IPS-20b (cell line): ENCODE measurements around the gene SCAANT1.

Source experiments
- H3K27ac ChIP-seq: one replicate; pipeline ENCODE4 v1.5.1; 2013; ENCODE audit warnings: low read length
- H3K27me3 ChIP-seq: 2 replicates; pipeline ENCODE4 v1.6.1; 2013; ENCODE audit warnings: mild to moderate bottlenecking, low read length, inconsistent platforms; ENCODE audit not compliant: insufficient read depth
- H3K36me3 ChIP-seq: 2 replicates; pipeline ENCODE4 v1.6.1; 2013; ENCODE audit warnings: low read depth, mild to moderate bottlenecking, inconsistent platforms, low read length, moderate library complexity; ENCODE audit not compliant: insufficient read depth
- H3K4me1 ChIP-seq: 2 replicates; pipeline ENCODE4 v1.6.1; 2013; ENCODE audit warnings: mild to moderate bottlenecking, control low read depth, inconsistent platforms, low read length, moderate library complexity; ENCODE audit not compliant: insufficient read depth
- H3K4me3 ChIP-seq: 2 replicates; pipeline ENCODE4 v1.5.1; 2013; ENCODE audit warnings: mild to moderate bottlenecking, low read length, inconsistent platforms
- H3K9ac ChIP-seq: 2 replicates; pipeline ENCODE4 v1.6.1; 2013; ENCODE audit warnings: low read depth, mild to moderate bottlenecking, inconsistent platforms, low read length, moderate library complexity
- H3K9me3 ChIP-seq: 2 replicates; pipeline ENCODE4 v1.6.1; 2013; ENCODE audit warnings: mild to moderate bottlenecking, low read depth, low read length, inconsistent platforms; ENCODE audit not compliant: insufficient read depth

SCAANT1 gene

DNA sequence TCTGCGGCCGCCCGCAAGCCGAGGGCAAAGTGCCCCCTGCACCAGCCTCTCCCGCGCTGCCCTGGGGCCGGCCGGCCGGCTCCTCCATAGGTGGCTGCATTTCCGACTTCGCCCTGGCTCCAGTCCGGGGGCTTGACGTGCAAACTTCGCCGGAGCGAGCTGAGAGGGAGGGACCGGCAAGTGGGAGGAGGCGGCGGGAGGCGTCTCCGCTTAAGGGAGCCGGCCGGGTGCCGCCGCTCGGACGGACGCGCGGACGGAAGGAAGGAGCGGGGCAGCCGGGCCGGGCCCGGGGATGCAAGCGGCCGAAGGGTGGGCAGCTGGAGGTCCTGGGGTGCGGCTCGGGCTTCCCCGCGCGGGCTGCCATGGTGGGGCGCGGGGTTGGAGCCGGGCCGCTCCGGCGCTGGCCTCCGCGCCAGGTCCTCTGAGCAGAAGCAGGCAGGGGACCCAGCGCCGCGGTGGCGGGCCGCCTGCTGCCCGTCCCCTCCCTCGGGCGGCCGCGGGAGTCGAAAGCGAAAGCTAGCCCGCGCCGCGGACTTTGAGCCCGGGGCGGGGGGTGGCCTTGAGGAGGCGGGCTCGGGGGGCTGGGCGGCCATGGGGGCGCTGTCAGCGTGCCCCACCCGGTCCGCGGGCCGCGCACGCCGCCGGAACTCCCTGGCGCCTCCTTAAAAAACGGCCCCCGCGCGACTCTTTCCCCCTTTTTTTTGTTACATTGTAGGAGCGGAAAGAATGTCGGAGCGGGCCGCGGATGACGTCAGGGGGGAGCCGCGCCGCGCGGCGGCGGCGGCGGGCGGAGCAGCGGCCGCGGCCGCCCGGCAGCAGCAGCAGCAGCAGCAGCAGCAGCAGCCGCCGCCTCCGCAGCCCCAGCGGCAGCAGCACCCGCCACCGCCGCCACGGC is at the start of gene SCAANT1:
Gene SCAANT1 (minus strand): TSS at position 511 of the 895 bp plus-strand sequence.
- Histone ChIP-seq H3K27ac (no peak within 1 kb of the TSS), H3K9me3 (no peaks in the 10 kb centered on the region), H3K9ac (peak within 1 kb of the TSS; percentile 75; the same call in 1 of the 2 replicates), H3K4me1 (peaks cover 11% of the 10 kb centered on the region; the same call in 1 of the 2 replicates), H3K27me3 (peaks cover 22% of the 10 kb centered on the region; the same call in 1 of the 2 replicates), H3K4me3 (peak within 1 kb of the TSS; percentile 77), H3K36me3 (peaks cover 18% of the 10 kb centered on the region)

- no peak overlapping the region for H3K9ac ChIP-seq
- no peak overlapping the region for H3K4me3 ChIP-seq
- H3K27me3 ChIP-seq, result no peaks in the 10 kb centered on the region
- H3K36me3 ChIP-seq, result no peaks in the 10 kb centered on the region
- H3K9me3 ChIP-seq, result no peaks in the 10 kb centered on the region
- no peak overlapping the region for H3K27ac ChIP-seq
- H3K4me1 ChIP-seq, result peaks cover 38% of the 10 kb centered on the region
Measured at GRCh38 chr3:63961891-63962290, 49.7 kb upstream of the SCAANT1 start.

GRCh38 chr3:63960048-63960711 is 48.0 kb upstream of the SCAANT1 start:
- Histone ChIP-seq H3K4me1 (peaks cover 39% of the 10 kb centered on the region), H3K27ac (no peak overlapping the region), H3K9me3 (no peaks in the 10 kb centered on the region), H3K36me3 (no peaks in the 10 kb centered on the region), H3K27me3 (no peaks in the 10 kb centered on the region), H3K9ac (no peak overlapping the region; the same call in 1 of the 2 replicates), H3K4me3 (no peak overlapping the region)

- peaks cover 33% of the 10 kb centered on the region for H3K4me1 ChIP-seq
- no peaks in the 10 kb centered on the region for H3K36me3 ChIP-seq
- no peak overlapping the region for H3K9ac ChIP-seq
- no peaks in the 10 kb centered on the region for H3K27me3 ChIP-seq
- H3K9me3 ChIP-seq, result no peaks in the 10 kb centered on the region
- H3K27ac ChIP-seq, result no peak overlapping the region
- H3K4me3 ChIP-seq, result no peak overlapping the region
Measured at GRCh38 chr3:63959146-63959545, 47.0 kb upstream of the SCAANT1 start.

GRCh38 chr3:63955830-63956545 is 43.8 kb upstream of the SCAANT1 start:
- no peak overlapping the region for H3K9ac ChIP-seq
- no peaks in the 10 kb centered on the region for H3K9me3 ChIP-seq
- H3K4me1 ChIP-seq, result peaks cover 42% of the 10 kb centered on the region
- no peak overlapping the region for H3K4me3 ChIP-seq
- no peak overlapping the region for H3K27ac ChIP-seq
- H3K27me3 ChIP-seq, result no peaks in the 10 kb centered on the region
- no peaks in the 10 kb centered on the region for H3K36me3 ChIP-seq

DNA sequence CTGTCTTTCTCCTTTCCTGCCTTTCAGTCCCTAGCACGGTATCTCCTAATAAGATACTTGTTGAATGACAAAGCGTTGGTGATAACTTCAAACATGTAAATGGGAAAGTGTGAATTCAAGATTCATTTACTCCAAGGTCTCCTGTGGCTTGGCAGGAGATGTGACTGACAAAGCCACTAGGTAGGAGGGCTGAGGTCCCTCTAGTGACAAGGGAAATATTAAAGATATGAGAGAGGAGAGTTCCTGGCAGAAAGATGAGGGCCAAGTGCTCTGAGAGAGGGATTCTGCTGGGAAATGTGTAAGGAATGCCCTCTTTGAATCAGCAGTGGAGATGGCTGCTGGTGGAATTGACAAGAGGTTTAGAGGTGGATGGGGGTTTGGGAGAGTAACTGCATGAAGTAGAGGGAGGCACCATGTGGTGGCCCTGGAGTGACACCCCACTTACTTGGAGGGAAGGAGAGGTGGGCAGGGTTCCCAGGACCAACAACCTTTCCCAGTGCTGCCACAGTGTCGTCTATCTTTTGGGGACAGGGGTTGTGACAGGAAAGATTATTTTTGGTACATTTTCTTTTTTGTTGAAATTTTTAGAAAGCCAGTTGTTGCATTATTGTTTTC is 43.0 kb upstream of the SCAANT1 start:
- Histone ChIP-seq H3K4me1 (peaks cover 46% of the 10 kb centered on the region), H3K36me3 (no peaks in the 10 kb centered on the region), H3K9ac (no peak overlapping the region), H3K9me3 (no peaks in the 10 kb centered on the region), H3K27me3 (no peaks in the 10 kb centered on the region), H3K27ac (no peak overlapping the region), H3K4me3 (no peak overlapping the region)

DNA sequence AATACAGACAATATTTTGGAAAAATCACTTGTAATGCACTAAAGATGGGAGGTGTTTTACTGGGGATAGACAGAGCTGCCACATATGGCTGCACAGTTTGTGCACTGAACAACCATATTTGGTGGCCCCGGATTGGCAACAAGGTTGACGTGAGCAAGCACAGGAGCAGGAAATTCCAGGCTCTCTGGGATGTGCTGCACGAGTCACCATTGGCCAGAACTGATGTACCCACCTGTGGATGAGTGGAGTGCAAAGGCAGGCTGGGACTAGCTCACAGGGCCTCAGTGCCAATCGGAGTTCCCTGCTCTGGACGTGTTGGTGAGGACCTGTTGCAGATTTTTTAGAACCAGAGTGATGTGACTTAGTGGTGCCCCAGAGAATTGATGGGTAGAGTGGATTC is 42.0 kb upstream of the SCAANT1 start:
- no peaks in the 10 kb centered on the region for H3K9me3 ChIP-seq
- H3K36me3 ChIP-seq, result no peaks in the 10 kb centered on the region
- peaks cover 46% of the 10 kb centered on the region for H3K4me1 ChIP-seq
- no peak overlapping the region for H3K27ac ChIP-seq
- H3K27me3 ChIP-seq, result no peaks in the 10 kb centered on the region
- no peak overlapping the region for H3K9ac ChIP-seq
- no peak overlapping the region for H3K4me3 ChIP-seq

DNA sequence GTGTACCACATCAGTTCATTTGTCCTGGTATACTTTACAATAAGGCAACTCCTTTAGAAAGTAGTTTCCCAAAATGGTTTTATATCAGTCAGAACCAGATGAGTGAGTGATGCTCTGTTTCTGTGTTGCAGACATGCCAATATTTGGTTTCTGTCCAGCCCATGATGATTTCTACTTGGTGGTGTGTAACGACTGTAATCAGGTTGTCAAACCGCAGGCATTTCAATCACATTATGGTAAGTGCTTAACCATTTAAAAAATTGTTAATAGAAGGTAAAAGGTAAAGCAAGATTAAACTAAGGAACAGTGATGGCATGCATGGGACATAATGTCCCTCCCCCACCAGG is 40.0 kb upstream of the SCAANT1 start:
- H3K9ac ChIP-seq, result no peak overlapping the region
- H3K4me3 ChIP-seq, result no peak overlapping the region
- no peaks in the 10 kb centered on the region for H3K9me3 ChIP-seq
- H3K4me1 ChIP-seq, result peaks cover 40% of the 10 kb centered on the region
- H3K27ac ChIP-seq, result no peak overlapping the region
- H3K36me3 ChIP-seq, result no peaks in the 10 kb centered on the region
- H3K27me3 ChIP-seq, result no peaks in the 10 kb centered on the region

- Histone ChIP-seq H3K9me3 (no peaks in the 10 kb centered on the region), H3K4me3 (no peak overlapping the region), H3K36me3 (no peaks in the 10 kb centered on the region), H3K27me3 (no peaks in the 10 kb centered on the region), H3K9ac (0 out of 2 replicates have a peak overlapping the region, but pooled peaks have one; percentile 0), H3K27ac (no peak overlapping the region), H3K4me1 (peaks cover 37% of the 10 kb centered on the region)
Measured at GRCh38 chr3:63951492-63952247, 39.5 kb upstream of the SCAANT1 start.

- Histone ChIP-seq H3K9me3 (no peaks in the 10 kb centered on the region), H3K4me3 (no peak overlapping the region), H3K27ac (no peak overlapping the region)
Measured at GRCh38 chr3:63950698-63951097, 38.5 kb upstream of the SCAANT1 start.

DNA sequence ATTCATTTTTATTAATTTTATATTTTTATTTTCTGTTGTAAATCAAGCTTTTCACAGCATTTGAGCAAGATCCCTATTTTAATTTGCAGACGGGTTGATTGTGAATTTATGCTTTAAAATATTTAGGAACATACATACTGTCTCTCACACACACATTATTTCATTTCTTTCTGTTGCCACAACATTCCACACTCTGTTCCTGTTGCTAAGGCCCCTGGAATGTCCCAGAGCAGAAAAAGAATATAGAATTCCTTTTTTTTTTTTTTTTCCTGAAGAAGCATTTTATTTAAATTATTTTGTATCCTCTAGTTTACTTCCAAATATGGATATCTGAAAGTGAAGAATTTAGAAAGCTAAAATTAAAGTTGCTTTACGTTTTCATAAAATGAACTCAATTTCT is 36.8 kb upstream of the SCAANT1 start:
- H3K36me3 ChIP-seq, result no peaks in the 10 kb centered on the region
- no peak overlapping the region for H3K27ac ChIP-seq
- no peaks in the 10 kb centered on the region for H3K9me3 ChIP-seq
- no peak overlapping the region for H3K4me3 ChIP-seq
- H3K27me3 ChIP-seq, result no peaks in the 10 kb centered on the region
- H3K9ac ChIP-seq, result no peak overlapping the region
- peaks cover 21% of the 10 kb centered on the region for H3K4me1 ChIP-seq

More at GRCh38 chr3:63950698-63951097, 38.5 kb upstream of the SCAANT1 start:
- Histone ChIP-seq H3K36me3 (no peaks in the 10 kb centered on the region), H3K4me1 (peaks cover 31% of the 10 kb centered on the region), H3K9ac (no peak overlapping the region), H3K27me3 (no peaks in the 10 kb centered on the region)
